GM23248 (cell line): ENCODE measurements around the gene SAXO1.

Experiments
- EZH2 ChIP-seq: fragments of 200-600 bp; sonication (generic); IDR thresholded peaks from 2 replicates; pipeline ENCODE4 v1.6.1; 2018; ENCODE audit warnings: antibody characterized with exemption, mild to moderate bottlenecking; ENCODE audit not compliant: insufficient read depth, poor library complexity, severe bottlenecking
- EZH2phosphoT487 ChIP-seq: fragments of 200-600 bp; sonication (generic); IDR thresholded peaks from 2 replicates; pipeline ENCODE4 v1.6.1; 2018; ENCODE audit warnings: antibody characterized with exemption, moderate library complexity, mild to moderate bottlenecking, low read depth; ENCODE audit not compliant: insufficient read depth

GRCh38 chr9:19022206-19022605, 10.8 kb downstream of the SAXO1 start:
- TF ChIP-seq EZH2 (no peak), EZH2phosphoT487 (no peak)
